ENCODE data around the gene MED13L. TPM values are rescaled to one million over a fixed set of nuclear protein-coding genes. Genes with fewer than 3 reads are reported as not detected.

Gene MED13L
- total RNA-seq, 1 experiment from 2014 or later, result 89.0 TPM

- H3K4me3 Mint-ChIP-seq (ENCODE audit: low read depth, unreplicated experiment), result no peak overlapping the region
- H3K9me3 Mint-ChIP-seq (ENCODE audit: low read depth, unreplicated experiment), result no peaks in the 10 kb centered on the region
- no peak overlapping the region for H3K27ac Mint-ChIP-seq (ENCODE audit: unreplicated experiment)
- H3K27me3 Mint-ChIP-seq (ENCODE audit: unreplicated experiment), result no peaks in the 10 kb centered on the region
- CTCF ChIA-PET, result interaction anchor here (0.7 kb wide), 1 partner anchor 15 kb away, joined by 3 read pairs; no protein-coding TSS in a partner anchor
- BruUV-seq (replicated peaks), result no TSS peak
- DNase-seq, result no peak
- no peaks in the 10 kb centered on the region for H3K4me1 Mint-ChIP-seq (ENCODE audit: low read depth, unreplicated experiment)
- no peak for TF ChIP-seq CTCF (IDR thresholded peaks at IDR 0.05; ENCODE audit: unreplicated experiment)
- H3K36me3 Mint-ChIP-seq (ENCODE audit: insufficient read depth, unreplicated experiment), result no peaks in the 10 kb centered on the region
- intact Hi-C loops (cut with micrococcal nuclease; ENCODE audit: unreplicated experiment), result no loop called here
These were observed 82.5 kb downstream of the MED13L start for GRCh38 chr12:116194935-116195431.

GRCh38 chr12:116189692-116190091 lies 87.8 kb downstream of the MED13L start:
- DNase-seq, result no peak
- Mint-ChIP-seq H3K4me3 (ENCODE audit: low read depth, unreplicated experiment) (no peak overlapping the region), H3K4me1 (ENCODE audit: low read depth, unreplicated experiment) (no peaks in the 10 kb centered on the region), H3K27ac (ENCODE audit: unreplicated experiment) (no peak overlapping the region), H3K36me3 (ENCODE audit: insufficient read depth, unreplicated experiment) (no peaks in the 10 kb centered on the region), H3K9me3 (ENCODE audit: low read depth, unreplicated experiment) (no peaks in the 10 kb centered on the region), H3K27me3 (ENCODE audit: unreplicated experiment) (no peaks in the 10 kb centered on the region)
- intact Hi-C loops (cut with micrococcal nuclease; ENCODE audit: unreplicated experiment), result no loop called here
- CTCF ChIA-PET, result no interaction called here
- TF ChIP-seq CTCF (IDR thresholded peaks at IDR 0.05; ENCODE audit: unreplicated experiment), result no peak
- BruUV-seq (replicated peaks), result no TSS peak

- no TSS peak for BruUV-seq (replicated peaks)
- CTCF ChIA-PET, result no interaction called here
- H3K36me3 Mint-ChIP-seq (ENCODE audit: insufficient read depth, unreplicated experiment), result no peaks in the 10 kb centered on the region
- no peaks in the 10 kb centered on the region for H3K4me1 Mint-ChIP-seq (ENCODE audit: low read depth, unreplicated experiment)
- no peak for TF ChIP-seq CTCF (IDR thresholded peaks at IDR 0.05; ENCODE audit: unreplicated experiment)
- no peak overlapping the region for H3K4me3 Mint-ChIP-seq (ENCODE audit: low read depth, unreplicated experiment)
- intact Hi-C loops (cut with micrococcal nuclease; ENCODE audit: unreplicated experiment), result no loop called here
- H3K9me3 Mint-ChIP-seq (ENCODE audit: low read depth, unreplicated experiment), result no peaks in the 10 kb centered on the region
- no peak for DNase-seq
- H3K27ac Mint-ChIP-seq (ENCODE audit: unreplicated experiment), result no peak overlapping the region
- no peaks in the 10 kb centered on the region for H3K27me3 Mint-ChIP-seq (ENCODE audit: unreplicated experiment)
These were observed 88.9 kb downstream of the MED13L start for GRCh38 chr12:116188581-116188980.

- no peak for TF ChIP-seq CTCF (IDR thresholded peaks at IDR 0.05; ENCODE audit: unreplicated experiment)
- BruUV-seq (replicated peaks), result no TSS peak
- no peaks in the 10 kb centered on the region for H3K36me3 Mint-ChIP-seq (ENCODE audit: insufficient read depth, unreplicated experiment)
- H3K27me3 Mint-ChIP-seq (ENCODE audit: unreplicated experiment), result no peaks in the 10 kb centered on the region
- intact Hi-C loops (cut with micrococcal nuclease; ENCODE audit: unreplicated experiment), result no loop called here
- peak overlapping the region; percentile 43 for H3K27ac Mint-ChIP-seq (ENCODE audit: unreplicated experiment)
- no peaks in the 10 kb centered on the region for H3K4me1 Mint-ChIP-seq (ENCODE audit: low read depth, unreplicated experiment)
- H3K4me3 Mint-ChIP-seq (ENCODE audit: low read depth, unreplicated experiment), result no peak overlapping the region
- DNase-seq, result no peak
- no peaks in the 10 kb centered on the region for H3K9me3 Mint-ChIP-seq (ENCODE audit: low read depth, unreplicated experiment)
- CTCF ChIA-PET, result no interaction called here
These were observed 90.4 kb downstream of the MED13L start for GRCh38 chr12:116187151-116187511.
